H54 (cell line): Measurements from ENCODE around the gene TTI1.

Experiments used
- DNase-seq: peaks from one replicate; pipeline ENCODE4 v3.0.0; 2011; ENCODE audit warnings: low spot score, mixed read lengths; ENCODE audit not compliant: insufficient read length
- FAIRE-seq: peaks from 3 replicates; lab custom pipeline; 2011; peaks lifted over from hg19 to GRCh38; lab: Jason Lieb, UNC
- POLR2A ChIP-seq: IDR thresholded peaks from 2 replicates; pipeline ENCODE4 v1.6.1; 2011; ENCODE audit warnings: low read depth, mild to moderate bottlenecking, low read length

TTI1 gene

GRCh38 chr20:37941332-37941731 lies 91.9 kb downstream of the TTI1 start:
- FAIRE-seq (no peak), DNase-seq (no peak)
- no peak for TF ChIP-seq POLR2A

- DNase-seq (no peak), FAIRE-seq (no peak)
- no peak for TF ChIP-seq POLR2A
Observed at GRCh38 chr20:37940858-37941257, 92.4 kb downstream of the TTI1 start.

- FAIRE-seq (no peak), DNase-seq (no peak)
- no peak for TF ChIP-seq POLR2A
Observed at GRCh38 chr20:37939701-37940560, 93.3 kb downstream of the TTI1 start.

- FAIRE-seq (no peak), DNase-seq (no peak)
- no peak for TF ChIP-seq POLR2A
Observed at GRCh38 chr20:37938954-37939353, 94.3 kb downstream of the TTI1 start.

GRCh38 chr20:37938181-37938750 lies 95.0 kb downstream of the TTI1 start:
- FAIRE-seq (no peak), DNase-seq (no peak)
- no peak for TF ChIP-seq POLR2A

- FAIRE-seq (no peak), DNase-seq (no peak)
- no peak for TF ChIP-seq POLR2A
Observed at GRCh38 chr20:37937686-37938085, 95.6 kb downstream of the TTI1 start.

- DNase-seq (no peak), FAIRE-seq (no peak)
- no peak for TF ChIP-seq POLR2A
Observed at GRCh38 chr20:37936451-37936850, 96.8 kb downstream of the TTI1 start.

GRCh38 chr20:37936041-37936440 lies 97.2 kb downstream of the TTI1 start:
- no peak for FAIRE-seq
- DNase-seq: no peak
- no peak for TF ChIP-seq POLR2A

- FAIRE-seq: no peak
- TF ChIP-seq POLR2A: no peak
- no peak for DNase-seq
Observed at GRCh38 chr20:37935435-37935834, 97.8 kb downstream of the TTI1 start.

- no peak for TF ChIP-seq POLR2A
- no peak for DNase-seq
- no peak for FAIRE-seq
Observed at GRCh38 chr20:37934634-37935375, 98.5 kb downstream of the TTI1 start.

- no peak for FAIRE-seq
- no peak for DNase-seq
- no peak for TF ChIP-seq POLR2A
Observed at GRCh38 chr20:37933786-37934633, 99.2 kb downstream of the TTI1 start.
